Measurements from ENCODE around the gene CDC20B.

CDC20B gene

DNA sequence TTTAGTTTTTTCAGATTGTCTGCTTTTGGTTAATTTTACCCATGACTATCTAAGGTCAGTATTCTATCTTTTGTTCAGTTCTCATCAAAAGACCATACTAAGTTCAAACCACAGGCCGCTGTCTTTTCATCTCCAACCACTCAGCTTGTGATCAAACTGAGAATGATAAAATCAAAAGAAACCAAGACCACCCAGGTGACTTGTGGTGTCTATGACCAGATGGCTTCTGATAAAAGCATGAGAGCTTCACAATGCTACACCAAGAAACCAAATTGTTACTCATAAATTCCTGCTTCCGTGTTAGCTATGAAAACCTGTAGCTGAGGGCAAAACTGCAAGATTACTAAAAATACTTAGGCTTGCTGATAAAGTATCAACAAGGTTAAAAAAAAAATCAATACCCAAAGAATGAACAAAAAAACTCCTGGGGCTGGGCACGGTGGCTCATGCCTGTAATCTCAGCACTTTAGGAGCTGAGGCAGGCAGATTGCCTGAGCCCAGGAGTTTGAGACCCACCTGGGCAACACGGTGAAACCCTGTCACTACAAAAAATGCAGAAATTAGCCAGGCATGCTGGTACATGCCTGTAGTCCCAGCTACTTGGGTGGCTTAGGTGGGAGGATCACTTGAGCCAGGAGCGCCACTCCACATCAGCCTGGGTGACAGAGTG, 38.8 kb downstream of the CDC20B start (continued):
- no peak for TF ChIP-seq PRDM10 (tag by site-specific recombination; IDR thresholded peaks at IDR 0.05)
- no peak for TF ChIP-seq ZNF280C (tag by site-specific recombination; IDR thresholded peaks at IDR 0.05)
- TF ChIP-seq ZFP3 (tag by site-specific recombination; IDR thresholded peaks at IDR 0.05; ENCODE audit: low read depth): no peak
- TF ChIP-seq KLF10 (tag by site-specific recombination; IDR thresholded peaks at IDR 0.05): no peak
- no peak for TF ChIP-seq ZNF112 (tag by site-specific recombination; IDR thresholded peaks at IDR 0.05)
- TF ChIP-seq SP7 (tag by site-specific recombination; IDR thresholded peaks at IDR 0.05): no peak
- no peak for TF ChIP-seq ZNF555 (tag by site-specific recombination; conservative IDR thresholded peaks at IDR 0.05)

DNA sequence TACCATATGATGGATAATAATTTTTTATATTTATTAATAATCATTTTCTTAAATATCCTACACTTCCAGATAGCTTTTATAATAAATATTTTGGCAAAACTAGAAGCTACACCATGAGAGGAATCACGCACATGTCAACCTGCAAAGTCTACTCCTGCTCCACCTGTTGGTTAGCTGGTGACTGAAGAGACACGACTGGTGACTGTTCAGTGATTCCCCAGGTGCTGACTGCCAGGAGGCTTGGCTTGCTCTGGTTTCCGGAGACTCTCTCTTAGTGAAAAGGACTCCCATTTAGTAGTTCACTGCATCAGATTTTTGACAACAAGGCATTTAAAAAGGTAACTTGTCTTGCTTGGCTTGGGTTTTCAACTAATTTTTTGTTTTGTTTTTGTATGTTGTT, 49.6 kb downstream of the CDC20B start:
- Histone ChIP-seq H3K9me3 (ENCODE audit: control insufficient read depth, insufficient read depth, low read depth, low read length) (no peaks in the 10 kb centered on the region), H3K4me3 (ENCODE audit: low read depth, low read length) (no peak overlapping the region), H3K36me3 (ENCODE audit: control insufficient read depth in 2 of 2, insufficient read depth in 1 of 2, low read length in 2 of 2) (no peaks in the 10 kb centered on the region), H3K27ac (ENCODE audit: extremely low read depth, low read depth, low read length) (no peak overlapping the region), H3K4me1 (ENCODE audit: control insufficient read depth, insufficient read depth, low read length) (no peaks in the 10 kb centered on the region)
- TF ChIP-seq MYNN (tag by site-specific recombination; IDR thresholded peaks at IDR 0.05; ENCODE audit: borderline replicate concordance) (no peak), ZNF266 (tag by site-specific recombination; IDR thresholded peaks at IDR 0.05; ENCODE audit: low read depth) (no peak)
- TF ChIP-seq, protein P1, sequence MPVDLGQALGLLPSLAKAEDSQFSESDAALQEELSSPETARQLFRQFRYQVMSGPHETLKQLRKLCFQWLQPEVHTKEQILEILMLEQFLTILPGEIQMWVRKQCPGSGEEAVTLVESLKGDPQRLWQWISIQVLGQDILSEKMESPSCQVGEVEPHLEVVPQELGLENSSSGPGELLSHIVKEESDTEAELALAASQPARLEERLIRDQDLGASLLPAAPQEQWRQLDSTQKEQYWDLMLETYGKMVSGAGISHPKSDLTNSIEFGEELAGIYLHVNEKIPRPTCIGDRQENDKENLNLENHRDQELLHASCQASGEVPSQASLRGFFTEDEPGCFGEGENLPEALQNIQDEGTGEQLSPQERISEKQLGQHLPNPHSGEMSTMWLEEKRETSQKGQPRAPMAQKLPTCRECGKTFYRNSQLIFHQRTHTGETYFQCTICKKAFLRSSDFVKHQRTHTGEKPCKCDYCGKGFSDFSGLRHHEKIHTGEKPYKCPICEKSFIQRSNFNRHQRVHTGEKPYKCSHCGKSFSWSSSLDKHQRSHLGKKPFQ (tag by site-specific recombination; IDR thresholded peaks at IDR 0.05): no peak
- TF ChIP-seq, protein P2, sequence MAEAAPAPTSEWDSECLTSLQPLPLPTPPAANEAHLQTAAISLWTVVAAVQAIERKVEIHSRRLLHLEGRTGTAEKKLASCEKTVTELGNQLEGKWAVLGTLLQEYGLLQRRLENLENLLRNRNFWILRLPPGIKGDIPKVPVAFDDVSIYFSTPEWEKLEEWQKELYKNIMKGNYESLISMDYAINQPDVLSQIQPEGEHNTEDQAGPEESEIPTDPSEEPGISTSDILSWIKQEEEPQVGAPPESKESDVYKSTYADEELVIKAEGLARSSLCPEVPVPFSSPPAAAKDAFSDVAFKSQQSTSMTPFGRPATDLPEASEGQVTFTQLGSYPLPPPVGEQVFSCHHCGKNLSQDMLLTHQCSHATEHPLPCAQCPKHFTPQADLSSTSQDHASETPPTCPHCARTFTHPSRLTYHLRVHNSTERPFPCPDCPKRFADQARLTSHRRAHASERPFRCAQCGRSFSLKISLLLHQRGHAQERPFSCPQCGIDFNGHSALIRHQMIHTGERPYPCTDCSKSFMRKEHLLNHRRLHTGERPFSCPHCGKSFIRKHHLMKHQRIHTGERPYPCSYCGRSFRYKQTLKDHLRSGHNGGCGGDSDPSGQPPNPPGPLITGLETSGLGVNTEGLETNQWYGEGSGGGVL (tag by site-specific recombination; IDR thresholded peaks at IDR 0.05): no peak
- POLR2A ChIA-PET: no interaction called here
- CTCF ChIA-PET: interaction anchor here (1.0 to 1.2 kb wide), 2 partner anchors 23 to 633 kb away, joined by 3 read pairs; no protein-coding TSS in a partner anchor

DNA sequence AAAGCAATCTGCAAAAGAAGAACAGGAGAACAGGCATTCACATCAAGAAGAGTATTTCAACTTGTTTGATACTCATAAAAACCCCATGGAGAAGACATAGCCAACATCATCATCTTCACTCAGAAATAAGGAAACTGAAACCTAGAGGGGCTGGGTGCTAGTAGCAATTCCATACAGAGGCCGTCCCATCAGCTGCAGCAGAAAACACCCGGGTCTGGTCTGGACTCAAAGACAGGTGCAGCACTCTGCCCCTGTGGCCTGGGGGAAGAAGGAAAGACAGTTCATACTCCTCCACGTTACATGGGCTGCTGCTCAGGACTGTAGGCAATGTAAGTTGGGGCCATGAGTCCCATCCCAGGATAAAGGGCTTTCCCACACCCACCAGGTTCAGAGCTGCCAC, 58.9 kb downstream of the CDC20B start:
- no peak overlapping the region for H3K27ac ChIP-seq (ENCODE audit: extremely low read depth, low read depth, low read length)
- H3K36me3 ChIP-seq (ENCODE audit: control insufficient read depth in 2 of 2, insufficient read depth in 1 of 2, low read length in 2 of 2): no peaks in the 10 kb centered on the region
- TF ChIP-seq ZNF776 (tag by site-specific recombination; IDR thresholded peaks at IDR 0.05; ENCODE audit: borderline replicate concordance) (no peak), ZBTB26 (tag by site-specific recombination; optimal IDR thresholded peaks at IDR 0.05) (no peak)
- no peaks in the 10 kb centered on the region for H3K4me1 ChIP-seq (ENCODE audit: control insufficient read depth, insufficient read depth, low read length)
- ChIA-PET CTCF (interaction anchor here (1.0 kb wide), 1 partner anchor 77 kb away, joined by 4 read pairs; no protein-coding TSS in a partner anchor), POLR2A (no interaction called here)
- H3K9me3 ChIP-seq (ENCODE audit: control insufficient read depth, insufficient read depth, low read depth, low read length): no peaks in the 10 kb centered on the region
- no peak overlapping the region for H3K4me3 ChIP-seq (ENCODE audit: low read depth, low read length)
